ENCODE data around the gene CAMK2N1. TPM values are rescaled to one million over a fixed set of nuclear protein-coding genes. Genes with fewer than 3 reads are reported as not detected.

CAMK2N1 gene
- total and polyA plus RNA-seq, 2 of the 13 experiments (the other 11 are each of a cell fraction or from before 2014, with no cell fraction given) = 38.0 to 38.6 TPM

DNA sequence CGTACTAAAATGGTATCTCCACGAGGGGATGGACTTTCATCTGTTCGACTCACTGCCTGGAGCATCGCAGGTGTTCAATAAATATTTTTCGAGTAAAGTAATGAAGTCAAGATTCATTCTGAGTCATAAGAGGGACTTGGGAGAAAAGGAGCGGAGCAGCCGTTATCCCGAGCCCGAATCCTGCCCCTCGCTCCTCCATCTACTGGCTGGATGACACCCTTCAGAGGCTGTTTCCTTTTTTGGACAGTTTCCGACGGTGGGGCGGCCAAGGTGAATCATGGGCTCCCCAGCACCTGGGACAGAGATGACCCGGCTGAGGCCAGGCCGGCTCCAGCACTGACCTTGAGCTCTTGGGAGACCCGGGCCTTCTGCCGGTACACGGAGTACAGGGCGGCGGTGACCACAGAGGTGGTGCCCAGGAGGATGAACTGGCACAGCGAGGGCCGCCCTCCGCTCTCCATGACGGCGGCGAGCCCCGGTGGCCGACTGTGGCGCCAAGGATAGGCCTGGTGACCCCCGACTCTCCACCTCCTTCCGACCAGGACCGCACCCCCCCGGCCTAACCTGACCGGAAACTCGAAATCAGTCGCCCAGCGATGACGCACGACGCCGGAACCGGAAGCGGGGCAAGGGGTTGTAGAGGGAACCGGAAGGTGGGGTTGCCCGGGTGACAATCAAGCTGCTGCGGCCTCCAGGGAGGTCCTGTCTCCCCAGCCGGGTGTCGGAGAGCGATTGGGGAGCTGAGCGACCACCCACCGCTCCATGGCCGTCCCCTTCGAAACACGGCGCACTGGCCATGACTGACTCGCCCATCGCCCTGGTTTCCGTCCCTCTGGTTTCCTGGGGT lies 21.8 kb upstream of the CAMK2N1 start, which contains the start of gene MUL1 (continued):
- TF ChIP-seq ZNF784 (CRISPR knock-in tag; IDR thresholded peaks at IDR 0.05; ENCODE audit: borderline replicate concordance) (peak; percentile 64; the same call in 1 of the 2 replicates), LCORL (IDR thresholded peaks at IDR 0.05) (no peak), LCORL (CRISPR knock-in tag; IDR thresholded peaks at IDR 0.05) (peak; percentile 92), ZBTB7B (CRISPR knock-in tag; IDR thresholded peaks at IDR 0.05) (peak; percentile 68; the same call in 1 of the 2 replicates), ZNF350 (CRISPR knock-in tag; IDR thresholded peaks at IDR 0.05; ENCODE audit: borderline replicate concordance, low read depth) (peak; percentile 96), ZNF331 (CRISPR knock-in tag; IDR thresholded peaks at IDR 0.05) (peak; percentile 44; the same call in 1 of the 2 replicates), KLF16 (CRISPR knock-in tag; IDR thresholded peaks at IDR 0.05) (peak in 1 of 2 experiments; percentile 80; a peak in 1 of 4 replicates), GABPB1 (CRISPR knock-in tag; IDR thresholded peaks at IDR 0.05) (peak; percentile 100), ZNF256 (CRISPR knock-in tag; conservative IDR thresholded peaks at IDR 0.05) (peak; percentile 53; the same call in 1 of the 2 replicates), MAFG (CRISPR knock-in tag; IDR thresholded peaks at IDR 0.05) (no peak), XRCC5 (optimal IDR thresholded peaks at IDR 0.05; ENCODE audit: low read length) (peak; percentile 72), ZNF263 (CRISPR knock-in tag; IDR thresholded peaks at IDR 0.05) (peak; percentile 66), MIER3 (CRISPR knock-in tag; IDR thresholded peaks at IDR 0.05; ENCODE audit: borderline replicate concordance) (peak; percentile 32; the same call in 1 of the 2 replicates), MZF1 (CRISPR knock-in tag; IDR thresholded peaks at IDR 0.05; ENCODE audit: borderline replicate concordance) (no peak; the same call in 1 of the 2 replicates), ZNF317 (CRISPR knock-in tag; IDR thresholded peaks at IDR 0.05) (peak; percentile 44; the same call in 1 of the 2 replicates), BRCA1 (CRISPR knock-in tag; IDR thresholded peaks at IDR 0.05) (peak; percentile 43), ZNF766 (CRISPR knock-in tag; IDR thresholded peaks at IDR 0.05; ENCODE audit: borderline replicate concordance) (peak; percentile 92), ELF3 (CRISPR knock-in tag; IDR thresholded peaks at IDR 0.05) (peak; percentile 56), KDM5B (CRISPR knock-in tag; IDR thresholded peaks at IDR 0.05; ENCODE audit: borderline replicate concordance) (peak; percentile 90; the same call in 1 of the 2 replicates), HDAC2 (CRISPR knock-in tag; IDR thresholded peaks at IDR 0.05) (peak; percentile 77), REST (IDR thresholded peaks at IDR 0.05; ENCODE audit: borderline replicate concordance in 1 of 2, low read depth in 1 of 2, low read length in 2 of 2) (peak; percentile 8 to 77), ZNF639 (CRISPR knock-in tag; conservative IDR thresholded peaks at IDR 0.05) (peak; percentile 46; the same call in 1 of the 2 replicates)
- TF ChIP-seq, protein P1, sequence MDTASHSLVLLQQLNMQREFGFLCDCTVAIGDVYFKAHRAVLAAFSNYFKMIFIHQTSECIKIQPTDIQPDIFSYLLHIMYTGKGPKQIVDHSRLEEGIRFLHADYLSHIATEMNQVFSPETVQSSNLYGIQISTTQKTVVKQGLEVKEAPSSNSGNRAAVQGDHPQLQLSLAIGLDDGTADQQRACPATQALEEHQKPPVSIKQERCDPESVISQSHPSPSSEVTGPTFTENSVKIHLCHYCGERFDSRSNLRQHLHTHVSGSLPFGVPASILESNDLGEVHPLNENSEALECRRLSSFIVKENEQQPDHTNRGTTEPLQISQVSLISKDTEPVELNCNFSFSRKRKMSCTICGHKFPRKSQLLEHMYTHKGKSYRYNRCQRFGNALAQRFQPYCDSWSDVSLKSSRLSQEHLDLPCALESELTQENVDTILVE (CRISPR knock-in tag; IDR thresholded peaks at IDR 0.05) = 0 out of 2 replicates have a peak, but pooled peaks have one; percentile 56
